ENCODE data around the gene PRSS27.

- TF ChIP-seq CTCF (IDR thresholded peaks at IDR 0.05; ENCODE audit: insufficient read depth, low read depth, low read length) (no peak), EZH2 (IDR thresholded peaks at IDR 0.05; ENCODE audit: insufficient read depth, low read length) (no peak)
Measured at GRCh38 chr16:2737895-2738418, 17.9 kb upstream of the PRSS27 start.

All from astrocyte (in vitro differentiated cells and primary cell).